ENCODE data around the gene SNX8. TPM values are rescaled to one million over a fixed set of nuclear protein-coding genes. Genes with fewer than 3 reads are reported as not detected.

The SNX8 gene
- total RNA-seq, 4 donors from 2014 or later: 16.0 to 63.3 (median 31.6) TPM

DNA sequence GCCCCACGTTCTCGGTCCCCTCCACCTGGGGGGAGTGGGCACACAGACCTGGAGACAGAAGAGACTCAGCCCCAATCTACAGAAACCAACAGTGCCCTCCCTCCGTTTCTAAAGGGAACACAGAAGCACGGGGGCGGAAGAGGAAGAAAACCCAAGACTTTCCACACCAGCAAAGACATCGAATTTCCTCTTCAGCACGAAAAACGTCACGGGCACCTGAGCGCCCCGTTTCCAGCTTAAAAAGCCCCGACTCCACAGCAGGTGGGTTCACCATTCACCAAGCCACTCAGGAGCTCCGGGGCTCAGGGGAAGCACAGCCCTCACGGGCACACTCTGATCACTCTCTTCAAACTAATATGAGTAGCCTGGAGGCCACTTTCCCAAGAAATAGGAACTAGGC, 52.6 kb downstream of the SNX8 start:
- TF ChIP-seq, protein P1, sequence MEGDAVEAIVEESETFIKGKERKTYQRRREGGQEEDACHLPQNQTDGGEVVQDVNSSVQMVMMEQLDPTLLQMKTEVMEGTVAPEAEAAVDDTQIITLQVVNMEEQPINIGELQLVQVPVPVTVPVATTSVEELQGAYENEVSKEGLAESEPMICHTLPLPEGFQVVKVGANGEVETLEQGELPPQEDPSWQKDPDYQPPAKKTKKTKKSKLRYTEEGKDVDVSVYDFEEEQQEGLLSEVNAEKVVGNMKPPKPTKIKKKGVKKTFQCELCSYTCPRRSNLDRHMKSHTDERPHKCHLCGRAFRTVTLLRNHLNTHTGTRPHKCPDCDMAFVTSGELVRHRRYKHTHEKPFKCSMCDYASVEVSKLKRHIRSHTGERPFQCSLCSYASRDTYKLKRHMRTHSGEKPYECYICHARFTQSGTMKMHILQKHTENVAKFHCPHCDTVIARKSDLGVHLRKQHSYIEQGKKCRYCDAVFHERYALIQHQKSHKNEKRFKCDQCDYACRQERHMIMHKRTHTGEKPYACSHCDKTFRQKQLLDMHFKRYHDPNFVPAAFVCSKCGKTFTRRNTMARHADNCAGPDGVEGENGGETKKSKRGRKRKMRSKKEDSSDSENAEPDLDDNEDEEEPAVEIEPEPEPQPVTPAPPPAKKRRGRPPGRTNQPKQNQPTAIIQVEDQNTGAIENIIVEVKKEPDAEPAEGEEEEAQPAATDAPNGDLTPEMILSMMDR (IDR thresholded peaks at IDR 0.05; ENCODE audit: low read depth): no peak

GRCh38 chr7:2260820-2261219, 53.4 kb downstream of the SNX8 start:
- TF ChIP-seq, protein P1 (IDR thresholded peaks at IDR 0.05; ENCODE audit: low read depth): no peak

DNA sequence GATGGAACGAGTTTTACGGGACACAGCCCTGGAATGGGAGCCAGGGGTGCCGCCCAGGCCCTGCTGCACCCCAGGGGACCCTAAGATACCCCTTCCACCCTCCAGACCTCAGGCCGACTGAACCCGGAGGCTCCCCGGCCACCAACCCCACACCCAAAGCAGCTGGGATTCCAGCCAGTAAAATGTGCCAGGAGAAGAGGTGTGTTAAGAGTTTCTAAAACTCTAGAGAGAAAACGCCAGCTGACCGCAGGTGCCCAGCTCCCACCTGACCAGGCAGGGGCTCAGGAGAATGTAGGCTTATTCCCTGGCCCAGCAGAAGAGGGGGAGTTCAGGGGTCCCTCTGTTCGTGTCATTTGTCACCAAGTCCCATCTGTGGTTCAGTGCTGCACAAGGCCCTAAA, 54.8 kb downstream of the SNX8 start:
- TF ChIP-seq, protein P1 (IDR thresholded peaks at IDR 0.05; ENCODE audit: low read depth): no peak

- TF ChIP-seq, protein P1 (IDR thresholded peaks at IDR 0.05; ENCODE audit: low read depth): no peak
These were observed 55.4 kb downstream of the SNX8 start for GRCh38 chr7:2258661-2259365.

DNA sequence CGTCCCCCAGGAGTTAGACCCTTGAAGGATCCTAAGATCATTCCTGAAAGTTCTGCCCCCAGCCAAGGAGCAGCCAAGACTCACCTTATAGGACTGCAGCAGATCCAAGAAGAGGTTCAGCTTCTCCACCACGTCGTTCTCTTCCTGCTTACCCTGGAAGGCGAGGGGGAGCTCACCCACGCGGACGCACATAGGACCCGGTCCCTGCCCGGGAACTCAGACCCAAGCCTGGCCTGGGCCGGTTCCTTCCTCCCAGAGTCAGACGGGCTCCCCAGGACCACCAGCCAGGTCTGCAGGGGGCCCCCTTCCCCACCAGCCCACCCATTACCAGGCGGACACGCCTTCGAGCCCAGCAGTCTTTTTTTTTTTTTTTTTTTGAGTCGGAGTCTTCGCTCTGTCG, 56.6 kb downstream of the SNX8 start:
- TF ChIP-seq, protein P1 (IDR thresholded peaks at IDR 0.05; ENCODE audit: low read depth): no peak

DNA sequence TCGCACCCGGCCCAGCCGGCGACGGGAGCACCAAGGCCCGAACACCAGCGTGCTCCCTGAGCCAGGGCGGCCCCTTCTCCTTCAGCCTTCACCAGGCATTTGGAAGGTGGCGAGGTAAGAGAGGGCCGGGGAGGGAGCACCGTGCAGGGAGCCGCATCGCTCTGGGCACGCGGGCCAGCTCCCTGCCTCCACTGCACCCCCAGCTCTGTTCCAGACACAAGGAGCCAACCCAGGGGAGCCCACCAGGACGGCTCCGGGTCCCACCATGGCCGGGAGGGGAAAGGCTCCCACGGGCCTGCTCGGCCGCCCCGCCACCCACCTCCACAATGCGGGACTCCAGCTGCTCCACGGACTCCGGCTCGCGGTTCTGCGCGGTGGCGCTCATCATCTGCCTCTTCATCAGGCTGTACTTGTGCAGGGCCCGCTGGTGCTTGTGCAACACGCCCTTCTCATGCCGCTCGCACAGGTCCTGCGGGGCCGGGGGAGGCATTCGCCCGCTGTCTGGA, 57.1 kb downstream of the SNX8 start:
- TF ChIP-seq, protein P1 (IDR thresholded peaks at IDR 0.05; ENCODE audit: low read depth): no peak

- TF ChIP-seq, protein P1 (IDR thresholded peaks at IDR 0.05; ENCODE audit: low read depth): no peak
These were observed 57.8 kb downstream of the SNX8 start for GRCh38 chr7:2256306-2257045.

Data from subcutaneous adipose tissue (tissue), 4 donors.